ENCODE data around the gene ETHE1. TPM values are rescaled to one million over a fixed set of nuclear protein-coding genes. Genes with fewer than 3 reads are reported as not detected.

The ETHE1 gene
- polyA plus RNA-seq, 2 of the 4 experiments (the other 2 are of a cell fraction), result 37.3 to 58.9 TPM

- TF ChIP-seq TP53 (CRISPR knock-in tag; IDR thresholded peaks at IDR 0.05) (no peak), CHD4 (IDR thresholded peaks at IDR 0.05; ENCODE audit: borderline replicate concordance) (no peak), FOXS1 (CRISPR knock-in tag; IDR thresholded peaks at IDR 0.05) (no peak)
These were observed 16.3 kb downstream of the ETHE1 start (continued) for GRCh38 chr19:43510713-43511112.

- no peak overlapping the region for H3K4me3 ChIP-seq
- DNase-seq (ENCODE audit: low read depth in 1 of 2, low spot score in 1 of 2), result no peak
- ChIA-PET POLR2A (no interaction called here), CTCF (interaction anchor here (1.4 to 8.9 kb wide), 5 partner anchors 12 to 76 kb away, joined by 5 to 85 read pairs (median 7); no protein-coding TSS in a partner anchor)
- no peak for ATAC-seq
- peaks cover 5% of the 10 kb centered on the region; the same call in 2 of the 3 replicates for H3K4me1 ChIP-seq
- no peak overlapping the region for H3K4me2 ChIP-seq
- no peak overlapping the region for H3K27ac ChIP-seq
- TF ChIP-seq CTCF (IDR thresholded peaks at IDR 0.05), result no peak
- TF ChIP-seq EP300 (IDR thresholded peaks at IDR 0.05), result no peak
- no peak for TF ChIP-seq RARB (CRISPR knock-in tag; IDR thresholded peaks at IDR 0.05)
- no peak for TF ChIP-seq GATA3 (IDR thresholded peaks at IDR 0.05; ENCODE audit: borderline replicate concordance)
- no peak for TF ChIP-seq HOXB5 (CRISPR knock-in tag; IDR thresholded peaks at IDR 0.05)
- TF ChIP-seq MYC (IDR thresholded peaks at IDR 0.05; ENCODE audit: borderline replicate concordance, low read length), result no peak
- TF ChIP-seq NR3C1 (IDR thresholded peaks at IDR 0.05), result no peak
- TF ChIP-seq, protein P1, sequence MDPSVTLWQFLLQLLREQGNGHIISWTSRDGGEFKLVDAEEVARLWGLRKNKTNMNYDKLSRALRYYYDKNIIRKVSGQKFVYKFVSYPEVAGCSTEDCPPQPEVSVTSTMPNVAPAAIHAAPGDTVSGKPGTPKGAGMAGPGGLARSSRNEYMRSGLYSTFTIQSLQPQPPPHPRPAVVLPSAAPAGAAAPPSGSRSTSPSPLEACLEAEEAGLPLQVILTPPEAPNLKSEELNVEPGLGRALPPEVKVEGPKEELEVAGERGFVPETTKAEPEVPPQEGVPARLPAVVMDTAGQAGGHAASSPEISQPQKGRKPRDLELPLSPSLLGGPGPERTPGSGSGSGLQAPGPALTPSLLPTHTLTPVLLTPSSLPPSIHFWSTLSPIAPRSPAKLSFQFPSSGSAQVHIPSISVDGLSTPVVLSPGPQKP (IDR thresholded peaks at IDR 0.05; ENCODE audit: low read depth, low read length), result no peak
- no peak for TF ChIP-seq EHMT2 (IDR thresholded peaks at IDR 0.05; ENCODE audit: low read depth)
- no peak for TF ChIP-seq POLR2AphosphoS2 (conservative IDR thresholded peaks at IDR 0.05; ENCODE audit: low read length)
- TF ChIP-seq JUNB (IDR thresholded peaks at IDR 0.05), result no peak
- TF ChIP-seq ZSCAN20 (CRISPR knock-in tag; IDR thresholded peaks at IDR 0.05), result no peak
- no peak for TF ChIP-seq MAX (IDR thresholded peaks at IDR 0.05)
- TF ChIP-seq HOXA7 (CRISPR knock-in tag; IDR thresholded peaks at IDR 0.05), result no peak
- TF ChIP-seq MAZ (IDR thresholded peaks at IDR 0.05; ENCODE audit: borderline replicate concordance, low read depth, low read length), result no peak
- TF ChIP-seq PBX3 (IDR thresholded peaks at IDR 0.05), result no peak
- no peak for TF ChIP-seq CHD2 (IDR thresholded peaks at IDR 0.05; ENCODE audit: low read length, partially characterized antibody)
- no peak for TF ChIP-seq EHF (CRISPR knock-in tag; IDR thresholded peaks at IDR 0.05)
- no peaks in the 10 kb centered on the region for H3K9me3 ChIP-seq
- 76% methylated on average over 2 of the region's 2 CpGs for WGBS (ENCODE audit: missing lambda C conversion rate)
- FAIRE-seq, result no peak
These were observed 19.1 kb downstream of the ETHE1 start for GRCh38 chr19:43507880-43508279.

DNA sequence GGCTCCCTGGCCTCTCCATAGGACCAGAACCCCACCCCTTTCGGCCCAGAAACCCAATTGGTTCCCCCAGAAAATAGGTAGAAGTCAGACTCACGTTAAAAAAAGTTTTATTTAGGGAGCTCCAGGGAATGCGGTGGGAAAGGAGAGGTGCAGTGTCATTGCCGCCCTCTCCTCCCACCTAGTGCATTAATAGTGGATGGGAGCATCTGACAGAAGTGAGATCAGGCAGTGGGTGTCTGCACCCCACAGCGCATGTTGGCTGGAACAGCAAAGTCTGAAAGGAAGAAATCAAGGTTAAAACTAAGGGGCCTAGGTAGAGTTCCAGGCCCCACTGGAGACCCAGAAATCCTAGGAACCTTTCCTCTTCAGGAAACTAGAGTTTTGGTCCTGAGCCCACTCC lies 20.4 kb downstream of the ETHE1 start:
- ATAC-seq, result no peak
- Histone ChIP-seq H3K4me2 (no peak overlapping the region), H3K27ac (no peak overlapping the region), H3K9me3 (no peaks in the 10 kb centered on the region), H3K4me3 (no peak overlapping the region), H3K4me1 (peaks cover 5% of the 10 kb centered on the region; the same call in 2 of the 3 replicates)
- CTCF ChIA-PET, result interaction anchor here (0.5 to 8.9 kb wide), 3 partner anchors 11 to 60 kb away, joined by 3 to 85 read pairs (median 84); no protein-coding TSS in a partner anchor
- 81% methylated on average over 5 of the region's 5 CpGs for WGBS (ENCODE audit: missing lambda C conversion rate)
- no peak for TF ChIP-seq CHD2 (IDR thresholded peaks at IDR 0.05; ENCODE audit: low read length, partially characterized antibody)
- no peak for TF ChIP-seq GATA3 (IDR thresholded peaks at IDR 0.05; ENCODE audit: borderline replicate concordance)
- no peak for TF ChIP-seq HDAC2 (IDR thresholded peaks at IDR 0.05)
- TF ChIP-seq NR3C1 (IDR thresholded peaks at IDR 0.05), result no peak
- no peak for TF ChIP-seq JUN (IDR thresholded peaks at IDR 0.05)
- no peak for TF ChIP-seq BHLHE40 (IDR thresholded peaks at IDR 0.05; ENCODE audit: low read depth, low read length)
- TF ChIP-seq RAD21 (conservative IDR thresholded peaks at IDR 0.05 in 1 of 2, IDR thresholded peaks at IDR 0.05 in 1 of 2), result no peak
- TF ChIP-seq ZNF302 (CRISPR knock-in tag; IDR thresholded peaks at IDR 0.05), result no peak
- TF ChIP-seq MAZ (IDR thresholded peaks at IDR 0.05; ENCODE audit: borderline replicate concordance, low read depth, low read length), result no peak
- no peak for TF ChIP-seq EHF (CRISPR knock-in tag; IDR thresholded peaks at IDR 0.05)
- TF ChIP-seq MAFK (IDR thresholded peaks at IDR 0.05; ENCODE audit: partially characterized antibody), result no peak
- TF ChIP-seq ATOH8 (CRISPR knock-in tag; IDR thresholded peaks at IDR 0.05; ENCODE audit: low read depth), result no peak
- no peak for TF ChIP-seq RFX5 (IDR thresholded peaks at IDR 0.05)
- no peak for TF ChIP-seq KDM5A (IDR thresholded peaks at IDR 0.05)
- no peak for TF ChIP-seq ZSCAN20 (CRISPR knock-in tag; IDR thresholded peaks at IDR 0.05)
- POLR2A ChIA-PET, result no interaction called here
- no peak for DNase-seq (ENCODE audit: low read depth in 1 of 2, low spot score in 1 of 2)
- no peak for FAIRE-seq
